Renal cortex interstitium (tissue), 11 donors: ENCODE data around the gene SLC66A2. TPM values are rescaled to one million over a fixed set of nuclear protein-coding genes. Genes with fewer than 3 reads are reported as not detected.

Experiments
- DNase-seq, 11 donors: peaks; one replicate each; pipeline ENCODE4 v3.0.0-alpha.2; 2013; ENCODE audit warnings: low read depth in 9 of 11, low spot score in 4 of 11; ENCODE audit errors: extremely low read depth in 1 of 11
- polyA plus RNA-seq, 3 donors: library from polyadenylated mRNA; unstranded; fragments of 120-200 nt; gene quantifications; one replicate each; pipeline ENCODE4 v1.2.1, GENCODE V29; 2013; ENCODE audit not compliant: insufficient read length in 3 of 3

SLC66A2 gene
- polyA plus RNA-seq, 3 donors, result 18.8 to 31.0 (median 29.6) TPM

- no peak for DNase-seq
Observed at GRCh38 chr18:79877163-79878091, 74.0 kb downstream of the SLC66A2 start.

DNA sequence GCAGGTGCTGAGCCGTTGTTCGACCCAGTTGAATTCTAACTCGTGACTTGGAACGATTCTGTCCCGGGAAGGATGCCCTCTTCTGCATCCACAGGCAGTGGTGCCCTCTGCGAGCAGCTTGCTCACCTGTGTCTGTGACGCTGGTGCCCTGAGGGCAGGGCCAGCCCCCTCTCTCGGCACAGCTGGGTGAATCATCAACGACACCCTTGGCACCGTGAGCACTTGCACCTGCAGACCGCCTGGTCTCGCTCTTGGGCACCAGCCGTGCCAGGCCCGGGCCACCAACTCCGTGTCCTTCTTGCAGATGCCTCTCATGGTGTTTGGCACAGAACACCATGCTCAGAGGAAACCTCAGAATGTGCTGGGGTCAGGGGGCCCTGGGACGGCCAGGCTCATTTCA is 75.0 kb downstream of the SLC66A2 start:
- DNase-seq, result no peak

DNA sequence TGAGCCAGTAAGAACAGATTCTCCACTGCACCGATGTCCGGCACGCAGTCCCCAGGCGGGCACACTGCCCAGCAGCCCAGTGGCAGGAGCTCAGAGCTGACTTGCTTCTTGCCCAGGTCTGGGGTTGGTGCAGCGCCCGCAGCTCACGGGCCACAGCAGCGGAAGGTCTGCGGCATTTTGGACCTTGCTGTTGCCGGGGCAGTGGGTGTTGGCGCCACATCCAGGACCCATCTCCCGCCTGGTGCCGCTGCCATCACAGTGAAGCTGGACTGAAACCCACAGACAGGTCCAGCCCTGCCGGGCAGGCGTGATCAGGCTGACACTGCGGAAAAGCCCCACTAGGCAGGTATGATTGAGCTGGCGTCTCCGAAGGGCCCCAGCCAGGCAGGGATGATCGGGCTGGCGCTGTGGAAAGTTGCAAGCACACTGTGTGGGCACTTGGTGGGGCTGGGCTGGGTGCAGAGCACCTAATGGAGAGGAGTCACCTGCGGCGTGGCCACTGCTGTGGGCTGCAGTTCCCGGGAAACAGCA is 75.5 kb downstream of the SLC66A2 start:
- DNase-seq, result no peak

- no peak for DNase-seq
Observed at GRCh38 chr18:79875531-79875919, 75.9 kb downstream of the SLC66A2 start.

DNA sequence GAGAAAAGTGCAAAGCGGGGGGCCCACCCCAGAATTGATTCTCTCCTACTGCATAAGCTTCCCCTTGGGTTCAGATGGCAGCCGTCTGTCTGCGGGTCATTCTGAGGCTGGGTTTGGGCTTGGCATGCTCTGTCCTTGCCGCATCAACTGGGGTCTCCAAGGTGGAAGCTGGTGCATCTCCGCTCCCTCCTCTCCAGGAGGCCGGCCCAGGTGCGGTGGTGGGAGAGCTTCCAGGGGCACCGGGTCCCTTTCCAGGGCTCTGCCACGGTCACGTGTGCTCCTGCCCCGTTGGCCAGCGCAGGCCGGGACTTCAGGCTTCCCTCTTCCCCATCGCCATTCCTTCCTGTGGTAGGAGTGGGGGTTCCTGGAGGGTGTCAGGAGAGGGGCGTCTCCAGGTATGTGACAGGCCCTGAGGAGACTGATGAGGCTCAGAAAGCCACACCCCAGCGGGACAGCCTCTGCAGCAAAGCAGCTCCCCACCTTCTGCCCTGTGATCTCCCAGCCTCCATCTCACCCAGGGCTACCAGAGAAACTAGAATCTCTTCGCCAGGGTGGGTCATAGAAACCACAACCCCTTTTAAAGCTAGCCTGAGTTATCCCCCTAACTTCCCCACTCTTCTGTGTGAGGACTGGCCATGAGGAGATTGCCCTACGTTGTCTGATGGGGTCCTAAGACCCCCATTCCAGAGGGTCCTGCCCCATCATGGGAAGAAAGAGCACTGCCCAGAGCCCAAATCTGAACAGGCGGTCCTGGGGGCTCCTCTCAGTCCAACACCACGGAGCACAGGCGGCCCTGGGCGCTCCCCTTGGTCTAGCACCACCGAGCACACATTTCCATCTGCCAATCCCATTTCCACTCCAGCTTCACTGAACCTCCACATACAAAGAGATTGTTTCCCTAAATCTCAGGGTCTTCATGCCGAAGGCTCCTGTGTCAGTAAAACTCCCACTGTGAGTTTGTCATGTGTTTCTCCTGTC is 76.6 kb downstream of the SLC66A2 start:
- DNase-seq, result no peak

GRCh38 chr18:79873449-79874110 is 77.9 kb downstream of the SLC66A2 start:
- DNase-seq, result no peak

GRCh38 chr18:79872527-79873444 is 78.7 kb downstream of the SLC66A2 start:
- no peak for DNase-seq

DNA sequence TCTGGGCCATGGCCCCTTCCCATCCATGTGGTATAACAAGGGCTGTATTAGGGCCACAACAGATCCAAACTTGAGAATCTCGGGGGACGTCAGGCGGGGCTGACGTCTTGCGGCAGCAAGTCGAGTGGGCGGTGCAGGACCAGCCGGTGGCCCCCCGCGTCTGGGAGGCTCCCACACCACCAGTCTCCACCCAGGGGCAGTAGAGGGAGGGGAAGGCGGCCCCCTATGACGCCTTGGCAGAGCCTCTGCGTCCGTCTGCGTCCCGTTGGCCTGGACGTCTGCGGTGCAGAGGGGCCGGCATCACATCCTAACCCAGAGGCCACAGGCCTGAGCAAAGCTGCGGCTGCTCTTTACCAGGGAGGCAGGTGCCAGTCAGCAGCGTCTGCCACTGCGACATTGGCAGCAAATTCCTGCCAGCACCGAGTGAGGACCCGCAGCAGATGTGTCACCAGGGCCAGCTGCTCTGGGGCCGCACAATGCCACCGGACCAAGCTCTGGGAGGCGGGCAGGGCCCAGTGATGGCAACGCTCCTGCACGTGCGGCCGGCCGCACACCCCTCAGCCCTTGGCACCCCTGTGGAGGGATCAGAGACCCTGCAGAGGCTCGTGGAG is 79.9 kb downstream of the SLC66A2 start:
- no peak for DNase-seq

GRCh38 chr18:79871026-79871390 is 80.4 kb downstream of the SLC66A2 start:
- DNase-seq, result no peak

GRCh38 chr18:79870301-79871025 is 81.0 kb downstream of the SLC66A2 start:
- DNase-seq, result no peak

DNA sequence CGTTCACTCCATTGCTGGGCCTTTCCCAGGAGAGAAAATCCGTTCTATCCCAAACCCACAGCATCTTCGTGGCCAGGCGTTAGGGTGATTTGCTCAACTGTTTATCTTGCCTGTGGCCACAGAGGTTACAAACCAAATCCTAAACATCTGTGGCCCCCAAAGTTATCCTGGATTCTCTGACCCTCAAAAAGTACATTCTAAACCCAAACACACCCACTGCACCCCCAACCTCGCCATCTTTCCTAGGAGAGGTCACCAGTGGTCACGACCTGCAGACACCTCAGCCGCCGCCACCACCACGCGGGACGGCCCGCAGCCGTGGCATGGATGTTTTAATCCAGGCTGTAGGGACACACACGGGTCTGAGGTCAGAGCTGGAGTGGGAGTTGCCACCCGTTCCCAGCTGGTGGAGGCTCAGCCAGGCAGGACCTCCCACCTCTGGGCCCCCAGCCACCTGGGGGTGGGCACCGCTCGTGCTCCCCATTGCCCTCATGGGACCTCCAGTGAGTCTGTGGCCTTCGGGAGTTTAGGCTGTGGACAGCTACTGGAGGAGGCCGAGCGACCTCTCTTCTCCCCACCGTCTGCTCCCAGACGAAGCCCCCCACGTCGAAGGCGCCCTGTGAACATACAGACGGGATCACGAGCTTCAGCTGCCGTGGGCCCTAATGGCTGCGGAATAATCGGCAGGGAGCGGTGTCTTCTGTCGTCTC is 81.7 kb downstream of the SLC66A2 start:
- no peak for DNase-seq

DNA sequence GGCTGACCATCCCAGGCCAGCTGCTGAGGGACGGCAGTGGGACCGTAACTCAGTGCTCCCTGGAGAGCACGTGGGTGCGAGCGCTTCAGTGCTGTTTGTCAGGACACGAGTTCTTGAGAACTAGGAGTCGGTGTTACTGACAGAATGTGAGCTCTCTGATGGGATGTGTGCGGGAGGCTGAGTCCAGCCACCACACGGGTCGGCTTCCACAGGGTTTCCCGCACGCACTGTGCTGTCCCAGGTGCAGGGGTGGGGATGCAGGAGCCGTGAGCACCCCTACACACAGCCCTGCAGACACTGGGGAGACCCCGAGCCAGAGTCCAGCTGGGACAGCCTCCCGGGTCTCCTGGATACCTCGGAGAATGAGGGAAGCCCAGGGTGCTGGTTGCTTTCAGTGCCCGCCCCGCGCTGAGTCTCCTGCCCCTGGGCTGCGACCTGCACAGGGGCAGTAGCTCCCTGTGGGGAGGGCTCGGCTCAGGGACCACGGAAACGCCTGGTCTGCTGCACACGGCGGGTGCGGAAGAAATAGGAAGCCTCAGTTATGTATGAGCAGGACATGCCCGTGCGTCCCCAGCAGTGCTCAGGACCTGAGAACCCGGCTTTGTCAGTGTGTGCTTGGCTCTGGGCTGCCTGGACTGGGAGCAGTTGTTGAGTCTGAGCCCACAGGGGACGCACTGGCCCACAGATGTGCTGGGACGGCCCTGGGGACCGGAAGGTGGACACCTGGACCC is 82.5 kb downstream of the SLC66A2 start:
- DNase-seq, result no peak

DNA sequence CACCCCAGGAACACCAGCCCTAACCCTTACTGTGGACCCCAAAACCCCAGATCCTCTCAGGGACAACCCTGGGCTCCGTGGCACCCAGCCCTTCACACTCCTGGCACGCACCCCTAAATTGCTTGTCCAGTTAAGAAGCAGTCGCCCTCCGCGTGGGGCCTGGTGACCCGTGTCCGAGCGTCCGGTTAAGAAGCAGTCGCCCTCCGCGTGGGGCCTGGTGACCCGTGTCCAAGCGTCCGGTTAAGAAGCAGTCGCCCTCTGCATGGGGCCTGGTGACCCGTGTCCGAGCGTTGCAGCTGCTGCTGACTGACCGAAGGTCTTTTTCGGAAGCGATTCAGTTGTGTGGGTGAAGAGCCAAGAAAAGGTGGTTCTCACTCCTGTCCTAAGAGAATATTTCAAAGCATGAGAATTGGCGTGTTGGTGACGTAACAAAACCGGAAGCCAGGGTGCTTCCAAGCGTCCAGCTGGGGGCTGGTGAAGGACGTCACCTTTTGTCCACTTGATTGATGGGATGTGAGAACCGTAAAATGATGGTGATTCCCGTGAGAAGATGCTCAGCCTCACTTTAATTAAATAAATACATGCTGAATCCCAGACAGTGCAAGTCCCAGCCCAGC is 83.2 kb downstream of the SLC66A2 start:
- DNase-seq, result no peak

DNA sequence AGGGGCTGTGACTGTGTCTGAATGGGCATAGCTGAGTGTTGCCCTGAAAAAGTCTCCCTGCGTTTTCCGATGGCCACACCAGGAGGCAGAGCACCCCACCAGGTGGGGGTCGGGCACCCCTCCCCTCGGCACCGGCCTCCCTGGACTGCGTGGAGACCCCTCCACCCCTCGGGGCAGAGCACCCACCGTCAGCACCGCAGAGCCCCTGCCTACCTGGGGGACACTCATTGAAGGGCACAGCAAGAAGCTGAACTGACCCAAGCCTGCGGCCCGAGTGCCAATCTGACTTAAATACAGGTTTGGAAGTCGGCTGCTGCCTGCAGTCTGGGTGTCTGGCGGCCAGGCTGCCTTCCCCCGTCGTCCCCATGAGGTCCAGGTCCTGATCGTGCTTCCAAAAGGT is 83.8 kb downstream of the SLC66A2 start:
- no peak for DNase-seq

DNA sequence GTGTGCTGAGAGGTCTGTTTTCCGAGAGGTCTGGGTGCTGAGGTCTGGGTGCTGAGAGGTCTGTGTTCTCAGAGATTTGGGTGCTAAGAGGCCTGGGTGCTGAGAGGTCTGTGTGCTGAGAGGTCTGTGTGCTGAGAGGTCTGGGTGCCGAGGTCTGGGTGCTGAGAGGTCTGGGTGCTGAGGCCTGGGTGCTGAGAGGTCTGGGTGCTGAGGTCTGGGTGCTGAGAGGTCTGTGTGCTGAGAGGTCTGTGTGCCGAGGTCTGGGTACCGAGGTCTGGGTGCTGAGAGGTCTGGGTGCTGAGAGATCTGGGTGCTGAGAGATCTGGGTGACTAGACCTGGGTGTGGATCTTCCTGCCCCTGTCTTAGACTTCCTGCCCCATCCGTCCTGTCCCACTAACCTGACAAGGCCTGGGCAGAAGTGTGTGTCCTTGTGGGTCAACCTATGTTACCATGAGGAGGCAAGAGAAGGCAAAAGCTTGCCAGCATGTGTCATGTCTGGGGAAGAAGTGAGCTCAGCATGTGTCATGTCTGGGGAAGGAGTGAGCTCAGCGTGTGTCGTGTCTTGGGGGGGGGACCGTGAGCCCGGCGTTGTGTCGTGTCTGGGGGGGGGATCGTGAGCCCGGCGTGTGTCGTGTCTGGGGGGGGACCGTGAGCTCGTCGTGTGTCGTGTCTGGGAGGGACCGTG is 84.4 kb downstream of the SLC66A2 start:
- no peak for DNase-seq
